IMR-90 (cell line): ENCODE data around the gene TMEM63B. TPM values are rescaled to one million over a fixed set of nuclear protein-coding genes. Genes with fewer than 3 reads are reported as not detected.

Experiments
- ATAC-seq: fragments of 200-7000 bp; cut with Tn5 transposase; 2 replicates; pipeline ENCODE4 v1.9.1; 2020; ENCODE audit warnings: low read depth, mild to moderate bottlenecking, moderate library complexity
- BruUV-seq: library from RNA; stranded (reverse); fragments of 400-500 nt; replicated peaks from 2 replicates; lab custom pipeline; 2021; lab: Mats Ljungman, UMichigan
- CTCF ChIA-PET: fragments of 300-600 bp; formaldehyde crosslinking; extraction: SDS; loops from one replicate; lab custom pipeline; 2021; ENCODE audit warnings: antibody characterized with exemption; lab: Yijun Ruan, JAX
- POLR2A ChIA-PET: fragments of 300-600 bp; sonication (Branson Sonifier 250); formaldehyde crosslinking; loops from one replicate; lab custom pipeline; 2022; ENCODE audit warnings: antibody characterized with exemption; ENCODE audit not compliant: unreplicated experiment; lab: Charles Lee
- DNase-seq: peaks from one replicate; pipeline ENCODE4 v3.0.0; 2013
- H2AFZ ChIP-seq: replicated peaks from 2 replicates; pipeline ENCODE3; 2013; ENCODE audit warnings: low read length, mild to moderate bottlenecking; ENCODE audit not compliant: poor library complexity
- H2AK5ac ChIP-seq: 2 replicates; pipeline ENCODE4 v1.6.1; 2013; ENCODE audit warnings: low read depth, low read length, inconsistent platforms
- H2AK9ac ChIP-seq: replicated peaks from 2 replicates; pipeline ENCODE3; 2013; ENCODE audit warnings: mild to moderate bottlenecking, low read depth, low read length, moderate library complexity; ENCODE audit not compliant: poor library complexity
- H2BK120ac ChIP-seq: 2 replicates; pipeline ENCODE4 v1.6.1; 2013; ENCODE audit warnings: low read depth, low read length, inconsistent platforms
- H2BK15ac ChIP-seq: 3 replicates; pipeline ENCODE4 v1.6.1; 2013; ENCODE audit warnings: low read depth, low read length, inconsistent platforms
- H2BK20ac ChIP-seq: 2 replicates; pipeline ENCODE4 v1.6.1; 2013; ENCODE audit warnings: low read depth, mild to moderate bottlenecking, inconsistent platforms, low read length, moderate library complexity
- H2BK5ac ChIP-seq: 2 replicates; pipeline ENCODE4 v1.6.1; 2013; ENCODE audit warnings: mild to moderate bottlenecking, low read depth, low read length, inconsistent platforms; ENCODE audit not compliant: poor library complexity, severe bottlenecking
- H3K14ac ChIP-seq: replicated peaks from 2 replicates; pipeline ENCODE4 v1.6.1; 2013; ENCODE audit warnings: low read depth, low read length, inconsistent platforms
- H3K18ac ChIP-seq: 2 replicates; pipeline ENCODE4 v1.6.1; 2013; ENCODE audit warnings: low read depth, low read length, control low read depth
- H3K23ac ChIP-seq: 2 replicates; pipeline ENCODE4 v1.6.1; 2013; ENCODE audit warnings: low read depth, low read length, inconsistent platforms
- H3K27ac ChIP-seq: 2 replicates; pipeline ENCODE4 v1.5.1; 2013; ENCODE audit warnings: mild to moderate bottlenecking, control low read depth, low read length; ENCODE audit not compliant: insufficient read depth
- H3K27me3 ChIP-seq: 2 replicates; pipeline ENCODE4 v1.6.1; 2013; ENCODE audit warnings: low read length; ENCODE audit not compliant: control insufficient read depth, insufficient read depth
- H3K36me3 ChIP-seq: 2 replicates; pipeline ENCODE4 v1.6.1; 2013; ENCODE audit warnings: low read length, mixed read lengths; ENCODE audit not compliant: control insufficient read depth, insufficient read depth
- H3K4ac ChIP-seq: 2 replicates; pipeline ENCODE4 v1.6.1; 2013; ENCODE audit warnings: low read depth, low read length, inconsistent platforms
- H3K4me1 ChIP-seq: 2 replicates; pipeline ENCODE4 v1.6.1; 2013; ENCODE audit warnings: low read length, mixed read lengths; ENCODE audit not compliant: control insufficient read depth, insufficient read depth
- H3K4me2 ChIP-seq: 2 replicates; pipeline ENCODE4 v1.6.1; 2013; ENCODE audit warnings: low read depth, mild to moderate bottlenecking, control low read depth, low read length, moderate library complexity
- H3K4me3 ChIP-seq: 2 replicates; pipeline ENCODE4 v1.5.1; 2013; ENCODE audit warnings: low read depth, mild to moderate bottlenecking, control low read depth, low read length, moderate library complexity; ENCODE audit not compliant: insufficient read depth
- H3K56ac ChIP-seq: 2 replicates; pipeline ENCODE4 v1.6.1; 2013; ENCODE audit warnings: low read length, inconsistent platforms; ENCODE audit not compliant: insufficient read depth; ENCODE audit errors: extremely low read depth
- H3K79me1 ChIP-seq, 2 experiments: 2 replicates each; pipeline ENCODE4 v1.6.1; 2013; ENCODE audit warnings: low read length in 2 of 2, inconsistent platforms in 1 of 2, low read depth in 1 of 2
- H3K9ac ChIP-seq: 2 replicates; pipeline ENCODE4 v1.6.1; 2013; ENCODE audit warnings: low read depth, low read length, control low read depth
- H3K9me1 ChIP-seq: 2 replicates; pipeline ENCODE4 v1.6.1; 2013; ENCODE audit warnings: low read length, inconsistent platforms; ENCODE audit not compliant: insufficient read depth
- H3K9me3 ChIP-seq: 2 replicates; pipeline ENCODE4 v1.6.1; 2013; ENCODE audit warnings: low read length; ENCODE audit not compliant: control insufficient read depth, insufficient read depth
- H4K20me1 ChIP-seq: 2 replicates; pipeline ENCODE4 v1.6.1; 2013; ENCODE audit warnings: low read length, inconsistent platforms; ENCODE audit not compliant: insufficient read depth
- H4K5ac ChIP-seq: 2 replicates; pipeline ENCODE4 v1.6.1; 2013; ENCODE audit warnings: mild to moderate bottlenecking, low read depth, low read length, control low read depth
- H4K8ac ChIP-seq, 2 experiments: 2 replicates each; pipeline ENCODE4 v1.6.1; 2013; ENCODE audit warnings: low read depth in 2 of 2, low read length in 2 of 2, control low read depth in 1 of 2, inconsistent platforms in 1 of 2
- H4K91ac ChIP-seq: 2 replicates; pipeline ENCODE4 v1.6.1; 2013; ENCODE audit warnings: low read depth, low read length, inconsistent platforms; ENCODE audit not compliant: insufficient read depth
- BHLHE40 ChIP-seq: fragments of 150-350 bp; IDR thresholded peaks from 2 replicates; pipeline ENCODE4 v1.6.1; 2016; ENCODE audit warnings: mild to moderate bottlenecking, low read depth, low read length
- CHD1 ChIP-seq: IDR thresholded peaks from 2 replicates; pipeline ENCODE4 v1.6.1; 2012; ENCODE audit warnings: low read depth, low read length, improper control_type of control experiment
- ELK1 ChIP-seq: fragments of 150-350 bp; IDR thresholded peaks from 2 replicates; pipeline ENCODE4 v1.6.1; 2016; ENCODE audit warnings: low read depth, mild to moderate bottlenecking, low read length, moderate library complexity, borderline replicate concordance
- MAZ ChIP-seq: IDR thresholded peaks from 2 replicates; pipeline ENCODE4 v1.6.1; 2012; ENCODE audit warnings: low read depth, mild to moderate bottlenecking, low read length, improper control_type of control experiment, moderate library complexity, borderline replicate concordance
- MXI1 ChIP-seq: IDR thresholded peaks from 2 replicates; pipeline ENCODE4 v1.6.1; 2012; ENCODE audit warnings: low read depth, mild to moderate bottlenecking, low read length, moderate library complexity, borderline replicate concordance
- POLR2A ChIP-seq: IDR thresholded peaks from 2 replicates; pipeline ENCODE4 v1.6.1; 2012; ENCODE audit warnings: mild to moderate bottlenecking, low read depth, low read length
- RAD21 ChIP-seq: IDR thresholded peaks from 2 replicates; pipeline ENCODE4 v1.6.1; 2012; ENCODE audit warnings: low read length, improper control_type of control experiment
- RCOR1 ChIP-seq: IDR thresholded peaks from 2 replicates; pipeline ENCODE4 v1.6.1; 2012; ENCODE audit warnings: mild to moderate bottlenecking, low read length, improper control_type of control experiment; ENCODE audit not compliant: insufficient replicate concordance
- RFX5 ChIP-seq: IDR thresholded peaks from 2 replicates; pipeline ENCODE4 v1.8.0; 2012; ENCODE audit warnings: low read depth, mild to moderate bottlenecking, low read length, moderate library complexity
- WGBS, 2 experiments: methylation state at CpG; one replicate each; pipeline versions ENCODE4 v1.1.5 to v1.1.7; 2013; ENCODE audit warnings: missing lambda C conversion rate in 2 of 2; ENCODE audit not compliant: insufficient read length in 1 of 2; ENCODE audit errors: extremely low coverage in 2 of 2; 5-methylcytosine and 5-hydroxymethylcytosine counted together
- dilution Hi-C: fragments of 300-500 bp; cut with HindIII; formaldehyde crosslinking; loops from one replicate; pipeline ENCODE4 v1.14.3; 2018; ENCODE audit warnings: low sequenced_read_pairs; ENCODE audit not compliant: unreplicated experiment
- in situ Hi-C: fragments of 300-500 bp; cut with MboI; formaldehyde crosslinking; loops from 3 replicates; pipeline ENCODE4 v1.14.3; 2019; ENCODE audit warnings: low sequenced_read_pairs, inconsistent platforms, mixed read lengths
- intact Hi-C: fragments of 100-400 bp; cut with micrococcal nuclease; formaldehyde crosslinking; loops from 2 replicates; pipeline ENCODE4 v1.10.0; 2022
- polyA plus RNA-seq, 3 experiments: library from polyadenylated mRNA; depleted of rRNA; stranded (reverse); fragments of >200 nt; gene quantifications; 2 replicates each; pipeline ENCODE4 v1.2.3, GENCODE V29; 2012; ENCODE audit warnings: low replicate concordance in 1 of 3
- total RNA-seq: library from RNA; depleted of rRNA; stranded (reverse); fragments of >200 nt; gene quantifications from 2 replicates; pipeline ENCODE4 v1.2.3, GENCODE V29; 2012
- TF ChIP-seq, protein P1 (sequence below): conservative IDR thresholded peaks from 2 replicates; pipeline ENCODE4 v1.5.1; 2012; ENCODE audit warnings: mild to moderate bottlenecking, low read depth, low read length, improper control_type of control experiment

The TMEM63B gene
- total and polyA plus RNA-seq, 2 of the 4 experiments (the other 2 are of a cell fraction) = 12.2 to 42.6 TPM

DNA sequence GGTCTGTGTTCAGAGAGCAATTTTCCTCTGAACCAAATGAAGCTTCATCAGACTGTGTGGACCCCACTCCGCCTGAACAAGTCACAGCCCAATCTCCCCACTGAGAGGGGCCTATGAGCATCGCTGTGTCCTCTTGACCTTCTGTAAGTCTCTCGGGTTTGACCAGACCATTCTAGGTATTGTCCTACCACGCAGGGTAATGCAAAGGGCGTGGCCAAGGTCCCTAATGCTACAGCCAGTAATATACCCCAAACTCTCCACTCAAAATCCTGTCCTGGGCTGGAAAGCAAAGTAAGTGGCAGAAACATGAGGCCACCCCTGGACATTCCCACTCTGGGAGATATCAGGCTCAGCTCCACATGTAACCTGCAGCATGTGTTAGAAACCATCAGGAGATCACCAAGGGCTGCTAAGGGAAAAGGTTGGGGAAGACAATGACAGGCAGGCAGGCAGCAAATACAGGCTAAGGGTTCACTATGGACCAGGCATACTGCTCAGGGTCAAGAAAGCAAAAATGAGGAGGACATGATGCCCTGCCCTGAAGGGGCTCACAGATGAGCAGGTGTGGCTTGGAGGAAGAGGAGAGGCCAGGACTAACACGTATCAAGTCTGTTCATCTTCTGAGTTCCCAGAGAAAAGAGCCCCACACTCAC lies 33.5 kb upstream of the TMEM63B start:
- no peak overlapping the region for H2AK5ac ChIP-seq
- no peak overlapping the region for H3K18ac ChIP-seq
- H3K27ac ChIP-seq = no peak overlapping the region
- H3K9ac ChIP-seq = no peak overlapping the region
- 98% methylated on average over 4 of the region's 6 CpGs; no CpG with 5 or more reads in 1 of the 2 experiments for WGBS, 2 experiments
- H4K5ac ChIP-seq = no peak overlapping the region
- peaks cover 6% of the 10 kb centered on the region; the same call in 1 of the 2 replicates for H3K36me3 ChIP-seq
- no peaks in the 10 kb centered on the region for H3K9me3 ChIP-seq
- H3K27me3 ChIP-seq = no peaks in the 10 kb centered on the region
- no peak overlapping the region for H3K56ac ChIP-seq
- TF ChIP-seq RFX5 = no peak
- no peak for TF ChIP-seq CHD1
- TF ChIP-seq, protein P1, sequence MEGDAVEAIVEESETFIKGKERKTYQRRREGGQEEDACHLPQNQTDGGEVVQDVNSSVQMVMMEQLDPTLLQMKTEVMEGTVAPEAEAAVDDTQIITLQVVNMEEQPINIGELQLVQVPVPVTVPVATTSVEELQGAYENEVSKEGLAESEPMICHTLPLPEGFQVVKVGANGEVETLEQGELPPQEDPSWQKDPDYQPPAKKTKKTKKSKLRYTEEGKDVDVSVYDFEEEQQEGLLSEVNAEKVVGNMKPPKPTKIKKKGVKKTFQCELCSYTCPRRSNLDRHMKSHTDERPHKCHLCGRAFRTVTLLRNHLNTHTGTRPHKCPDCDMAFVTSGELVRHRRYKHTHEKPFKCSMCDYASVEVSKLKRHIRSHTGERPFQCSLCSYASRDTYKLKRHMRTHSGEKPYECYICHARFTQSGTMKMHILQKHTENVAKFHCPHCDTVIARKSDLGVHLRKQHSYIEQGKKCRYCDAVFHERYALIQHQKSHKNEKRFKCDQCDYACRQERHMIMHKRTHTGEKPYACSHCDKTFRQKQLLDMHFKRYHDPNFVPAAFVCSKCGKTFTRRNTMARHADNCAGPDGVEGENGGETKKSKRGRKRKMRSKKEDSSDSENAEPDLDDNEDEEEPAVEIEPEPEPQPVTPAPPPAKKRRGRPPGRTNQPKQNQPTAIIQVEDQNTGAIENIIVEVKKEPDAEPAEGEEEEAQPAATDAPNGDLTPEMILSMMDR = no peak
- TF ChIP-seq RCOR1 = no peak
- TF ChIP-seq MAZ = no peak
- no peak for TF ChIP-seq BHLHE40
- no peak for TF ChIP-seq RAD21
- TF ChIP-seq ELK1 = no peak
- TF ChIP-seq POLR2A = no peak
- no peak for TF ChIP-seq MXI1
- no peak overlapping the region for H2AK9ac ChIP-seq
- ATAC-seq (no peak), DNase-seq (no peak)
- no peak overlapping the region for H2AFZ ChIP-seq
- peaks cover 0 to 7% of the 10 kb centered on the region in 2 experiments; a peak in 2 of 4 replicates for H3K79me1 ChIP-seq
- H2BK120ac ChIP-seq = no peak overlapping the region
- intact Hi-C loops (no loop called here), dilution Hi-C loops (no loop called here), in situ Hi-C loops (no loop called here)
- no peak overlapping the region for H2BK5ac ChIP-seq
- H4K20me1 ChIP-seq = peaks cover 10% of the 10 kb centered on the region
- no peaks in the 10 kb centered on the region for H3K9me1 ChIP-seq
- H3K4me1 ChIP-seq = no peaks in the 10 kb centered on the region
- H3K23ac ChIP-seq = no peak overlapping the region
- H4K91ac ChIP-seq = no peak overlapping the region
- no peak overlapping the region for H3K4me3 ChIP-seq
- BruUV-seq = no TSS peak
- H4K8ac ChIP-seq = no peak overlapping the region
- no peak overlapping the region for H3K4ac ChIP-seq
- no peak overlapping the region for H2BK20ac ChIP-seq
- CTCF ChIA-PET = interaction anchor here (1.1 kb wide), 1 partner anchor 23 kb away, joined by 5 read pairs; no protein-coding TSS in a partner anchor
- H3K4me2 ChIP-seq = no peak overlapping the region
- H3K14ac ChIP-seq = no peak overlapping the region
- no peak overlapping the region for H2BK15ac ChIP-seq
- POLR2A ChIA-PET = no interaction called here
